SU-DHL-6 (cell line): ENCODE measurements around the gene ARL8B.

Source experiments
- H2AFZ ChIP-seq: fragments of 200-600 bp; sonication (generic); 2 replicates; pipeline ENCODE4 v1.6.1; 2014; ENCODE audit warnings: low read depth, mild to moderate bottlenecking, moderate library complexity, mixed read lengths, antibody characterized with exemption, low read length; ENCODE audit not compliant: severe bottlenecking
- H3F3A ChIP-seq: fragments of 200-600 bp; shearing (Covaris generic); 2 replicates; pipeline ENCODE4 v1.6.0; 2016; ENCODE audit warnings: antibody characterized with exemption, mild to moderate bottlenecking; ENCODE audit not compliant: insufficient read depth
- H3K27ac ChIP-seq: fragments of 200-600 bp; sonication (generic); 2 replicates; pipeline ENCODE4 v1.5.1; 2016; ENCODE audit warnings: low read depth, mild to moderate bottlenecking, low read length, moderate library complexity, mixed read lengths
- H3K27me3 ChIP-seq: fragments of 200-600 bp; sonication (generic), shearing (Covaris generic); 2 replicates; pipeline ENCODE4 v1.6.0; 2014; ENCODE audit warnings: mild to moderate bottlenecking, low read length
- H3K36me3 ChIP-seq: fragments of 200-600 bp; sonication (generic); 2 replicates; pipeline ENCODE4 v1.6.1; 2014; ENCODE audit warnings: mild to moderate bottlenecking, low read length, mixed read lengths
- H3K4me2 ChIP-seq: fragments of 300-600, 200-600 bp; shearing (Covaris generic), sonication (generic); 2 replicates; pipeline ENCODE4 v1.6.0; 2014; ENCODE audit warnings: low read length, low read depth, mild to moderate bottlenecking; ENCODE audit not compliant: poor library complexity, severe bottlenecking
- H3K4me3 ChIP-seq: fragments of 200-600 bp; sonication (generic); 2 replicates; pipeline ENCODE4 v1.5.1; 2014; ENCODE audit warnings: antibody characterized with exemption, low read length, mild to moderate bottlenecking, mixed read lengths; ENCODE audit not compliant: insufficient read depth, poor library complexity, severe bottlenecking
- H3K79me2 ChIP-seq: fragments of 200-600 bp; sonication (generic); 2 replicates; pipeline ENCODE4 v1.6.1; 2014; ENCODE audit warnings: mild to moderate bottlenecking, low read length, moderate library complexity; ENCODE audit not compliant: insufficient read depth
- H3K9ac ChIP-seq: fragments of 200-600 bp; sonication (generic); 2 replicates; pipeline ENCODE4 v1.7.0; 2014; ENCODE audit warnings: mild to moderate bottlenecking, low read length
- H3K9me2 ChIP-seq: fragments of 200-600 bp; sonication (generic); replicated peaks from 2 replicates; pipeline ENCODE4 v1.6.1; 2014; ENCODE audit warnings: low read length; ENCODE audit not compliant: insufficient read depth
- H3K9me3 ChIP-seq: fragments of 200-600 bp; sonication (generic); 2 replicates; pipeline ENCODE4 v1.6.1; 2014; ENCODE audit warnings: low read length, mixed read lengths; ENCODE audit not compliant: insufficient read depth
- H4K20me1 ChIP-seq: fragments of 200-600 bp; sonication (generic); 2 replicates; pipeline ENCODE4 v1.6.1; 2014; ENCODE audit warnings: low read depth, mild to moderate bottlenecking, antibody characterized with exemption, low read length, moderate library complexity, mixed read lengths
- CTCF ChIP-seq: fragments of 200-600 bp; sonication (generic); IDR thresholded peaks from one replicate; pipeline ENCODE4 v1.5.1; 2017; ENCODE audit warnings: antibody characterized with exemption, mild to moderate bottlenecking, low read length, moderate library complexity; ENCODE audit not compliant: insufficient read depth, poor library complexity, severe bottlenecking
- EZH2phosphoT487 ChIP-seq: fragments of 200-600 bp; sonication (generic), shearing (Covaris generic); conservative IDR thresholded peaks from 2 replicates; pipeline ENCODE4 v1.6.1; 2018; ENCODE audit warnings: mild to moderate bottlenecking, antibody characterized with exemption, low read length, moderate library complexity, mixed read lengths

The ARL8B gene

GRCh38 chr3:5155241-5155640 is 33.1 kb downstream of the ARL8B start:
- H3K9me2 ChIP-seq, result no peaks in the 10 kb centered on the region
- no peaks in the 10 kb centered on the region for H3K27me3 ChIP-seq
- no peak overlapping the region for H2AFZ ChIP-seq
- no peak overlapping the region for H3K4me3 ChIP-seq
- H3K4me2 ChIP-seq, result no peak overlapping the region
- H3K79me2 ChIP-seq, result peaks cover 97% of the 10 kb centered on the region
- no peaks in the 10 kb centered on the region for H3K9me3 ChIP-seq
- TF ChIP-seq EZH2phosphoT487, result no peak
- no peak for TF ChIP-seq CTCF
- no peak overlapping the region for H3K9ac ChIP-seq
- H3K36me3 ChIP-seq, result no peaks in the 10 kb centered on the region
- no peak overlapping the region for H3K27ac ChIP-seq
- H4K20me1 ChIP-seq, result no peaks in the 10 kb centered on the region; the same call in 1 of the 2 replicates
- 0 out of 2 replicates have a peak, but pooled peaks cover 4% of the 10 kb centered on the region for H3F3A ChIP-seq

DNA sequence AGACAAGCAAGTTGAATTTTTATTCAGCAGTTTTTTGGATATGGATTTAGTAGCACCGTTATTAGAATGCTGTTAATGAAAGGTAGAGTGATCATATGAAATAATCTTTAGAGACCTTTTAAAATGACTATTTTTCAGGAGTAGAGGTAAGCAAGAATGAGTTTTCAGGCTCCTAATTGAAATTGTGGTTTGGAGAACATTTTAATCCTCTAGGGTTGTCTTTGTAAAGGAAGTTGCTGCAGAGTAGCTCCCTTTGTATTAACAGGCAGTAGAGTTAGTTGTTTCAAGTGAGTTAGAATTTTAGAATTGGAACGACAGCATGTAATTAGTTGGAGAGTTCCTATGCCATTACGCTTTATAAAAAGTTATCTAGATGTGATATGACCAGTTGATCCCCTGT is 38.2 kb downstream of the ARL8B start:
- Histone ChIP-seq H3K4me2 (peak overlapping the region; percentile 32), H3K27me3 (no peaks in the 10 kb centered on the region), H2AFZ (no peak overlapping the region), H3K27ac (peak overlapping the region; percentile 10; the same call in 1 of the 2 replicates), H3K79me2 (peaks cover 97% of the 10 kb centered on the region), H4K20me1 (no peaks in the 10 kb centered on the region; the same call in 1 of the 2 replicates), H3K9me3 (no peaks in the 10 kb centered on the region), H3K9ac (peak overlapping the region; percentile 14; the same call in 1 of the 2 replicates), H3K4me3 (no peak overlapping the region), H3K9me2 (no peaks in the 10 kb centered on the region), H3F3A (0 out of 2 replicates have a peak, but pooled peaks cover 4% of the 10 kb centered on the region), H3K36me3 (no peaks in the 10 kb centered on the region)
- TF ChIP-seq CTCF (no peak), EZH2phosphoT487 (no peak)

- Histone ChIP-seq H3K27ac (peak overlapping the region; percentile 28), H3K9me3 (no peaks in the 10 kb centered on the region), H3K27me3 (no peaks in the 10 kb centered on the region), H3F3A (0 out of 2 replicates have a peak, but pooled peaks cover 4% of the 10 kb centered on the region), H2AFZ (no peak overlapping the region), H3K4me2 (peak overlapping the region; percentile 32), H3K4me3 (no peak overlapping the region), H4K20me1 (no peaks in the 10 kb centered on the region; the same call in 1 of the 2 replicates), H3K9me2 (no peaks in the 10 kb centered on the region), H3K9ac (0 out of 2 replicates have a peak overlapping the region, but pooled peaks have one; percentile 9), H3K36me3 (no peaks in the 10 kb centered on the region), H3K79me2 (peaks cover 97% of the 10 kb centered on the region)
- TF ChIP-seq EZH2phosphoT487 (no peak), CTCF (no peak)
Measured at GRCh38 chr3:5160940-5161858, 39.1 kb downstream of the ARL8B start.
